Measurements from ENCODE around the gene GPX1. TPM values are rescaled to one million over a fixed set of nuclear protein-coding genes. Genes with fewer than 3 reads are reported as not detected.

GPX1 gene
- total and polyA plus RNA-seq, 2 of the 8 experiments (the other 6 are each of a cell fraction or from before 2014, with no cell fraction given): 250 to 757 TPM

DNA sequence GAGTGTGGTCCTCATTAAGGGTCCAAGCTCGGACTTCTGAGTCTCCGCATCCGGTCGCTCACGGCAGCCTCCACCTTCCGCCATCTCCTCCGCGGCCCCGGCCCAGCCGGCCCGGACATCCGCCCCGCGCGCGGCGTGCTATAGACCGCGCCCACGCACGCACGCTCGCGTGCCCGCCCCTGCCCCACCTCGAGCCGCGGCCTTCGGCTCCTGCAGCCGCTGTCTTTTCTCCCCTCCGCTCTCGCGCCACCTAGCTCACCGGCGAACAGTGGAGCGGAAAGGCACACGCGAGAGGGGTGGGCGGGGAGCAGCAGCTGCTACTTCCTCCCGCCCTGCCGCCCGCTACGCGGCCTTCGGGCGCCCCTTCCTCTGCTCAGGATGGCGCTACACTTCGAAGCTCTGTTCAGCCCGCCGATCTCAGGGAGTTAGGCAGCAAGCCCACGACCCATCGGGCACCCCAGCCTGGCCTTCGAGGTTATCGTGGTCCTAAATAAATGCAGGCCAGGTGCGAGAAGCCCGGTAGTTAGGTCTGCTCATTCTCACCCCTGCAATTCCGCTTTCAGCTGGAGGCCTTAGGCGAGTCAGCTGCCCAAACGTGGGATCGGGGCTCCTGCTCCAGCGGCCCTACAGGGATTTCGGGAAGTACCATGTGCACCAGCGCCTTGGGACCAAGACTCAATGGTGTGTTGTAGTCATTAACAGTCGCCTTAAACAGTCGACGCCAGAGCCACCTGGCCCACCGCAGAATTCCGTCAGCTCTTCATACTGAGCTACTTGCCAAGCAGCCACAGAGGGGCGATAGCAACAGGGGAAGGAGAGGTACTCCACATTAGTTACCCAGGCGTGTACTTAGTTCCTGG lies 18.0 kb downstream of the GPX1 start, which contains the start of gene USP4 (continued):
- TF ChIP-seq, protein P1, sequence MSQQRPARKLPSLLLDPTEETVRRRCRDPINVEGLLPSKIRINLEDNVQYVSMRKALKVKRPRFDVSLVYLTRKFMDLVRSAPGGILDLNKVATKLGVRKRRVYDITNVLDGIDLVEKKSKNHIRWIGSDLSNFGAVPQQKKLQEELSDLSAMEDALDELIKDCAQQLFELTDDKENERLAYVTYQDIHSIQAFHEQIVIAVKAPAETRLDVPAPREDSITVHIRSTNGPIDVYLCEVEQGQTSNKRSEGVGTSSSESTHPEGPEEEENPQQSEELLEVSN (IDR thresholded peaks at IDR 0.05): peak; percentile 95
- TF ChIP-seq HDAC2 (IDR thresholded peaks at IDR 0.05; ENCODE audit: borderline replicate concordance in 1 of 2, low read depth in 2 of 2, low read length in 2 of 2) (peak; percentile 83 to 94; a peak in 3 of 4 replicates), TAF1 (IDR thresholded peaks at IDR 0.05; ENCODE audit: low read depth, low read length) (peak; percentile 69), SAP30 (IDR thresholded peaks at IDR 0.05; ENCODE audit: insufficient read depth, insufficient replicate concordance, low read length) (no peak), JUN (IDR thresholded peaks at IDR 0.05; ENCODE audit: low read depth, low read length) (no peak), CHD1 (IDR thresholded peaks at IDR 0.05; ENCODE audit: low read depth, low read length) (no peak), RAD21 (IDR thresholded peaks at IDR 0.05 in 1 of 2, conservative IDR thresholded peaks at IDR 0.05 in 1 of 2; ENCODE audit: low read depth in 2 of 2, low read length in 2 of 2) (peak; percentile 53 to 63), KDM4A (IDR thresholded peaks at IDR 0.05; ENCODE audit: low read depth, low read length, severe bottlenecking) (peak; percentile 92), ASH2L (IDR thresholded peaks at IDR 0.05; ENCODE audit: low read length) (peak; percentile 84), CBX5 (IDR thresholded peaks at IDR 0.05; ENCODE audit: low read depth, low read length) (no peak), CREB1 (IDR thresholded peaks at IDR 0.05) (peak; percentile 34; the same call in 1 of the 2 replicates), YY1 (IDR thresholded peaks at IDR 0.05; ENCODE audit: low read depth, low read length) (peak; percentile 38; the same call in 1 of the 2 replicates), TBP (IDR thresholded peaks at IDR 0.05; ENCODE audit: low read depth, low read length) (peak; percentile 39), SP4 (IDR thresholded peaks at IDR 0.05; ENCODE audit: low read length) (peak; percentile 62; the same call in 1 of the 2 replicates), SIN3A (conservative IDR thresholded peaks at IDR 0.05 in 1 of 2, IDR thresholded peaks at IDR 0.05 in 1 of 2; ENCODE audit: low read depth in 1 of 2, low read length in 2 of 2) (peak in 1 of 2 experiments; percentile 54; a peak in 1 of 4 replicates), RBBP5 (IDR thresholded peaks at IDR 0.05; ENCODE audit: borderline replicate concordance, low read depth, low read length) (peak; percentile 86), BACH1 (IDR thresholded peaks at IDR 0.05; ENCODE audit: low read length) (peak; percentile 73), TAF7 (optimal IDR thresholded peaks at IDR 0.05; ENCODE audit: borderline replicate concordance, low read depth, low read length) (peak; percentile 25), HDAC6 (IDR thresholded peaks at IDR 0.05; ENCODE audit: low read depth, low read length) (no peak), TCF12 (IDR thresholded peaks at IDR 0.05; ENCODE audit: low read depth, low read length) (0 out of 2 replicates have a peak, but pooled peaks have one; percentile 34), ZNF274 (IDR thresholded peaks at IDR 0.05; ENCODE audit: borderline replicate concordance, extremely low read depth, low read length) (no peak), SRF (IDR thresholded peaks at IDR 0.05; ENCODE audit: low read depth, low read length) (no peak)
- TF ChIP-seq, protein P2, sequence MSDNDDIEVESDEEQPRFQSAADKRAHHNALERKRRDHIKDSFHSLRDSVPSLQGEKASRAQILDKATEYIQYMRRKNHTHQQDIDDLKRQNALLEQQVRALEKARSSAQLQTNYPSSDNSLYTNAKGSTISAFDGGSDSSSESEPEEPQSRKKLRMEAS (IDR thresholded peaks at IDR 0.05): peak; percentile 85
